NCI-H1092 treated with DMSO at 0.1 percent for 48 hours (cell line): ENCODE data around the gene BEND7.
"Not testable (repeated sequence)": the region's sequence is repeated elsewhere in the genome, so short reads cannot be mapped to it uniquely, and the experiment has no call there.

Source experiments
- DNase-seq: peaks from one replicate; lab custom pipeline; 2025; lab: John Stamatoyannopoulos, UW

The BEND7 gene

GRCh38 chr10:13421382-13421917, 107.4 kb downstream of the BEND7 start:
- DNase-seq = no peak

DNA sequence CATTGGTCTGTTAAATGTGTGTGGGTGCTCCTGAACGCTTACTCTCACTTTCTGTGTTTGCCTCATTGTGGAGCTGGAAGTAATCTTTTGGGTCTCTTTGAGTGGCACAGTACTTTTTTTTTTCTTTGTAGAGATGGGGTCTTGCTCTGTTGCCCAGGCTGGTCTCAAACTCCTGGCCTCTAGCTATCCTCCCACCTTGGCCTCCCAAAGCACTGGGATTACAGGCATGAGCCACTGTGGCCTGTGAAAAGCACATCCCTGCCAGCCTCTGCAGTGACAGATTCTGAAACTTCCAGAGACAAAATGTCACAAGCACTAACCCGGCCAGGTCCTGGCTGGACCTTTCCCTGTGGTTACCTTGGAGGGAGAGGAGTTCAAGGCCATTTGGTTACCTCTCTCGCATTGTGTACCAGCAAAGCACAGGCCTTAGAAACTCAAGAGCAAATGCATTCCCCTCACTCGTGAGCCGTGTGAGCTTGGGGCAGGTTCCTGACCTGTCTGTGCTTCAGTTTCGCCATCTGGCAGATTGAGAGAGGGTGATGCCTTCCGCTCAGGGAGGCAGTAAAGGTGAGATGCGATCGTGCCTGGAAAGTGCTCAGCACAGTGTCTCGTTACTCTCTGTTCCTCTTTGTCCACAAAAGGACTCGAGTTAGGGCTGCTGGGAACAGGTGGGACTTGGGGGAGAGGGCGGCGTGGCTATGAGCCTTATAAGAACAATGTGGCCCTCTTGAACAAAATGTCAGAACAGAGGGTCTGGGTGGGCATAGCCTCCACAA, 108.1 kb downstream of the BEND7 start:
- no peak for DNase-seq

- DNase-seq = no peak
These were observed 111.2 kb downstream of the BEND7 start for GRCh38 chr10:13417459-13418126.

GRCh38 chr10:13416760-13417159, 112.1 kb downstream of the BEND7 start:
- no peak for DNase-seq

GRCh38 chr10:13414855-13415254, 114.0 kb downstream of the BEND7 start:
- DNase-seq = no peak

DNA sequence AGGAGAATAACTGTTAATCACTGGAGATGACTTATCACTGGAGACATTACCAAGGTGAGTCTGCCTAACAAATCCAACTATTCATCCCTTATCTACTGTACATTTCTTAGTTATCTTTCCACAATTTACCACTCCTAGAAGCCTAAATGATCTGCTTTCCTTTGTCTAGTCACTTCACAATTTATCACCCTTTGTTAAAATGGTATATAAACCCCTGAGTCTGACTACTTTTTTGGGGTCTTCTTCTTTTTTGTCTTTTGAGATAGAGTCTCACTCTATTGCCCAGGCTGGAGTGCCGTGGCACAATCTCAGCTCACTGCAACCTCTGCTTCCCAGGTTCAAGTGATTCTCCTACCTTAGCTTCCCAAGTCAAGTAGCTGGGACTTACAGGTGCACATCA, 114.7 kb downstream of the BEND7 start:
- DNase-seq = no peak

- DNase-seq = no peak
These were observed 115.9 kb downstream of the BEND7 start for GRCh38 chr10:13412894-13413293.

- DNase-seq = no peak
These were observed 124.0 kb downstream of the BEND7 start for GRCh38 chr10:13404791-13405190.

- no peak for DNase-seq
These were observed 124.5 kb downstream of the BEND7 start for GRCh38 chr10:13404305-13404759.

- DNase-seq = not testable (repeated sequence)
These were observed 125.4 kb downstream of the BEND7 start for GRCh38 chr10:13403426-13403825.

GRCh38 chr10:13402021-13402420, 126.8 kb downstream of the BEND7 start:
- DNase-seq = no peak

- no peak for DNase-seq
These were observed 127.7 kb downstream of the BEND7 start for GRCh38 chr10:13401142-13401541.

DNA sequence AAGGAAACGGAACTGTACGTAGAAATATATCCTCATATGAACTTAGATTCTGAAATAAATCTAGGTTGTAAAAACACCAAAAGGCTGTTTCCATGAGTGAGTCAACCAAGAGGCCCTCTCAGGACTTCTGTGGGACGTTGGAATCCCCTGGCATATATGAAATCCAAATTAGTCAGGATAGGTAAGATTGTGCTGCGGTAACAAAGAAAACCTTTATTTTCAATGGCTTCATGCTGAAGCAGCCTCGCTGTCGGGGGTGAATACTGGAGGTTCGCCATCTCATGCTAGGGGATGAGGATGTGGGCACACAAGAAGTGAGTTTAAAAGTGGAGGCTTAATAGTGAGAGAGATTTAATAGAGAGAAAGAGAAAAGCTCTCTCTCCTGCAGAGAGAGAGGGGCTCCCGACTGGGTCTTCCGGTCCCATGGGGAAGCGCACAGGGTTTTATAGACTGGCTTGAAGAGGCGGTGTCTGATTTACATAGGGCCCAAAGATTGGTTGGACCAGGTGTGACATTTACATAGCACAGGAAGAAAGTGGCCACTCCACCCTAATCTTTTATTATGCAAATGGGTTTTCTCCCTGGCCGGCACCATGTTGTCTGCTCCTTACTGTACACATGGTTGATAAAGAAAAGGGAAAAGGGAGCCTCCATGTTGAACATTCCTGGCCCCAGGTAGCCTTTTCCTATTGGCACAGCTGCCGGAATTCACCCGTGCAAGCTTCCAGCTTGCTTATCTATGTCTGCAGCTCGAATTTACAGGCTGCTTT, 128.4 kb downstream of the BEND7 start:
- no peak for DNase-seq

GRCh38 chr10:13399752-13400151, 129.1 kb downstream of the BEND7 start:
- DNase-seq = no peak

DNA sequence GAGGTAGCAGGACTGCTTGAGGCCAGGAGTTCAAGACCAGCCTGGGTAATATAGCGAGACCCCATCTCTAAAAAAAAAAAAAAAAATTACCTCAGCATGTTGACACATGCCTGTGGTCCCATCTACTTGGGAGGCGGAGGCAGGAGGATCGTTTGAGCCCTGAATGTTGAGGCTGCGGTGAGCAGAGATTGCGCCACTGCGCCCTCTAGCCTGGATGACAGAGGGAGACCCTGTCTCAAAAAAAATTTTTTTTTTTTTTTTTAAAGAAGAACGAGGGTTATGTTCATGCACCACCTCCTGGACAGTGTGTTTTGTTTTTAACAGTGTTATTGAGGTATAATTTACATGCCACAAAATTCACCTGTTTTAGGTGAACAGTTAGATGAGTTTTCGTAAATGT, 129.6 kb downstream of the BEND7 start:
- DNase-seq = no peak

DNA sequence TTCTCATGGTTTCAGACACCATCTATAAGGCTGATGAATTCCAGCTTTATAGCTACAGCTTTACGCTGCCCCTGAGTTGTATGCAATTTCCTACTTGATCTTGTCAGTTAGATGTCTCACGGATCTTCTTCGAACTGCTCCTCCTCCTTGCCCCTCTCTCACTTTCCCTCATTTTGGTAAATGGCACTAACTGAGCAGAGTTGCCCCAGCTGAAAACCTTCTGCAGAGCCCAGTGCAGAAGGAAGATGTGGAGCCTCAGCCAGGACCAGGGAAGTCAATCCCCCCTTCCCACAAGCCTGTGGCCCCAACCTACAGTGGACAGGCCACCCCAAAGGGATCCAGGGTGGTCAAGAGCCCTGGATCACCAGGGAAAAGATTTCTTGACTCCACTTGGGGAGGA, 131.8 kb downstream of the BEND7 start:
- no peak for DNase-seq

- no peak for DNase-seq
These were observed 132.4 kb downstream of the BEND7 start for GRCh38 chr10:13396369-13396768.

GRCh38 chr10:13395540-13395939, 133.3 kb downstream of the BEND7 start:
- no peak for DNase-seq

DNA sequence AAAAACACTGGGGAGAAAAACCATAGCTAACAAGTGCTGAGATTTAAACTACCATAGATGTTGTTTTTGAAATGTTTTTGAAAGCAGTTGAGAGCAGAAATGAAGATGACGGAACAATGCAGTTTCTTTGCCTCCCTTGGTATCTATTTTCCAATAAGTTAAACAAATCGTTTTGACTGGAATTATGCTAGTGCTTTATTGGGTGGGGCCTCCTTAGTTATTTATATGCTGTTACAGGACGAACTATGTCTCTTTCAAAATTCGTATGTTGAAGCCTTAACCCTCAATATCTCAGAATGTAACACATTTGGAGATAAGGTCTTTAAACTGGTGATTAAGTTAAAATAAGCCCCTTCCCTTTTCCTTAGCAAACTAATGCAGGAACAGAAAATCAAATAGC, 135.2 kb downstream of the BEND7 start:
- DNase-seq = no peak

DNA sequence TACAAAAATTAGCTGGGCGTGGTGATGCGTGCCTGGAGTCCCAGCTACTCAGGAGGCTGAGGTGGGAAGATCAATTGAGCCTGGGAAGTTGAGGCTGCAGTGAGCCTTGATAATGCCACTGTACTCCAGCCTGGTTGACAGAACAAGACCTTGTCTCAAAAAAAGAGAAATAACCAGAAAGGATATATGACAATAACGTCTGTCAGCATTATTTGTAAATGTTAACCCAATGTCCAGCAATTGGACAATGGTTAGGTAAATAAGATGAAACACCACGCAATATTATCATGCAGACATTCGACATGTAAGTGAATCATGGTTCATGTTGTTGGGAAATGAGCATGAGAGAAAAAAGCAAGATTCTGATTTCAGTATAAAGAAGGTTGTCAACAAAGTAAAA, 136.1 kb downstream of the BEND7 start:
- DNase-seq = no peak
